Trophoblast cell (in vitro differentiated cells and primary cell): ENCODE measurements around the gene SEC14L3.
A peak's percentile ranks its signal among the peaks of the same experiment; 100 is the strongest.

Source experiments
- DNase-seq, 2 donors: peaks; one replicate each; pipeline ENCODE4 v3.0.0-alpha.2; 2016
- H2AFZ ChIP-seq: 2 replicates; pipeline ENCODE4 v1.6.1; 2013; ENCODE audit warnings: low read length, moderate library complexity, mild to moderate bottlenecking; ENCODE audit not compliant: insufficient read depth, poor library complexity
- H2AK5ac ChIP-seq: 2 replicates; pipeline ENCODE4 v1.6.1; 2013; ENCODE audit warnings: mild to moderate bottlenecking, low read length
- H2BK120ac ChIP-seq: 2 replicates; pipeline ENCODE4 v1.6.1; 2013; ENCODE audit warnings: low read length, mild to moderate bottlenecking, moderate library complexity; ENCODE audit not compliant: insufficient read depth, poor library complexity
- H2BK12ac ChIP-seq: 2 replicates; pipeline ENCODE4 v1.6.1; 2013; ENCODE audit warnings: mild to moderate bottlenecking, low read length, moderate library complexity
- H2BK5ac ChIP-seq: 2 replicates; pipeline ENCODE4 v1.6.1; 2013; ENCODE audit warnings: low read length, low read depth, moderate library complexity, mild to moderate bottlenecking; ENCODE audit not compliant: poor library complexity
- H3K14ac ChIP-seq: 2 replicates; pipeline ENCODE4 v1.6.1; 2013; ENCODE audit warnings: mild to moderate bottlenecking, low read length
- H3K18ac ChIP-seq: 2 replicates; pipeline ENCODE4 v1.6.1; 2013; ENCODE audit warnings: mild to moderate bottlenecking, low read length
- H3K23ac ChIP-seq: 2 replicates; pipeline ENCODE4 v1.6.1; 2013; ENCODE audit warnings: low read length
- H3K27ac ChIP-seq: 2 replicates; pipeline ENCODE4 v1.5.1; 2013; ENCODE audit warnings: low read depth, mild to moderate bottlenecking, inconsistent platforms, low read length, moderate library complexity
- H3K27me3 ChIP-seq: 2 replicates; pipeline ENCODE4 v1.6.1; 2013; ENCODE audit warnings: inconsistent platforms, mild to moderate bottlenecking, low read length, moderate library complexity; ENCODE audit not compliant: insufficient read depth
- H3K36me3 ChIP-seq, 2 experiments: 1 replicate in 1 of 2; 2 replicates in 1 of 2; pipeline ENCODE4 v1.6.1; 2013; ENCODE audit warnings: low read length in 2 of 2, mild to moderate bottlenecking in 2 of 2, moderate library complexity in 1 of 2; ENCODE audit not compliant: insufficient read depth in 2 of 2, control insufficient read depth in 1 of 2
- H3K4ac ChIP-seq: 2 replicates; pipeline ENCODE4 v1.6.1; 2013; ENCODE audit warnings: low read depth, mild to moderate bottlenecking, low read length, moderate library complexity
- H3K4me1 ChIP-seq, 2 experiments: 1 replicate in 1 of 2; 2 replicates in 1 of 2; pipeline ENCODE4 v1.6.1; 2013; ENCODE audit warnings: low read length in 2 of 2, mild to moderate bottlenecking in 2 of 2, moderate library complexity in 1 of 2; ENCODE audit not compliant: insufficient read depth in 2 of 2, control insufficient read depth in 1 of 2
- H3K4me2 ChIP-seq: 2 replicates; pipeline ENCODE4 v1.6.1; 2013; ENCODE audit warnings: inconsistent platforms, mild to moderate bottlenecking, low read length, moderate library complexity
- H3K4me3 ChIP-seq: 2 replicates; pipeline ENCODE4 v1.5.1; 2013; ENCODE audit warnings: mild to moderate bottlenecking, low read depth, low read length, inconsistent platforms
- H3K79me1 ChIP-seq: one replicate; pipeline ENCODE4 v1.6.1; 2013; ENCODE audit warnings: low read length
- H3K79me2 ChIP-seq: 2 replicates; pipeline ENCODE4 v1.6.1; 2013; ENCODE audit warnings: low read length, mild to moderate bottlenecking; ENCODE audit not compliant: control insufficient read depth, insufficient read depth, poor library complexity
- H3K9ac ChIP-seq: 2 replicates; pipeline ENCODE4 v1.6.1; 2013; ENCODE audit warnings: mild to moderate bottlenecking, low read length
- H3K9me3 ChIP-seq: 2 replicates; pipeline ENCODE4 v1.6.1; 2013; ENCODE audit warnings: low read depth, mild to moderate bottlenecking, control low read depth, inconsistent platforms, low read length; ENCODE audit not compliant: insufficient read depth
- H4K12ac ChIP-seq: 2 replicates; pipeline ENCODE4 v1.6.1; 2013; ENCODE audit warnings: low read depth, mild to moderate bottlenecking, low read length, moderate library complexity
- H4K8ac ChIP-seq: 2 replicates; pipeline ENCODE4 v1.6.1; 2013; ENCODE audit warnings: low read depth, mild to moderate bottlenecking, low read length, moderate library complexity
- H4K91ac ChIP-seq: one replicate; pipeline ENCODE4 v1.6.1; 2013; ENCODE audit warnings: low read depth, mild to moderate bottlenecking, low read length, moderate library complexity
- WGBS: extraction: QIAGEN DNeasy Blood & Tissue Kit; methylation state at CpG from one replicate; pipeline ENCODE4 v1.1.7; 2013; ENCODE audit warnings: missing lambda C conversion rate; ENCODE audit not compliant: insufficient read length, insufficient coverage; ENCODE audit errors: extremely low coverage; 5-methylcytosine and 5-hydroxymethylcytosine counted together

The SEC14L3 gene

DNA sequence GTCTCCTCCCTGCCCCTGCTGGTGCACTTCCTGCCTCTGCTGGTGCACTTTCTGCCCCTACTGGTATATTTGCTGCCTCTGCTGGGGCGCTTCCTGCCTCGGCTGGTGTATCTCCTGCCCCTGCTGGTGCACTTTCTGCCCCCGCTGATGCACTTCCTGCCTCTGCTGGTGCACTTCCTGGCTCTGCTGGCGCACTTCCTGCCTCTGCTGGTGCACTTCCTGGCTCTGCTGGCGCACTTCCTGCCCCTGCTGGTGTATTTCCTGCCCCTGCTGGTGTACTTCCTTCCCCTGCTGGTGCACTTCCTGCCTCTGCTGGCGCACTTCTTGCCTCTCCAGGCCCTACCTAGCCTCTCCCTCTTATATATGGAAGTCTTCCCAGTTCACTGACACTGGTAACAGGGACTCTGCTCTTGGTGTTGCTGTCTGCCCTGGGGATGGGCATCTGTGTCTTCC lies 36.1 kb downstream of the SEC14L3 start:
- no peak overlapping the region for H2AFZ ChIP-seq
- H2BK120ac ChIP-seq, result no peak overlapping the region
- no peaks in the 10 kb centered on the region for H3K36me3 ChIP-seq
- H2BK12ac ChIP-seq, result no peak overlapping the region
- H3K9ac ChIP-seq, result no peak overlapping the region
- H3K9me3 ChIP-seq, result peaks cover 5% of the 10 kb centered on the region
- WGBS, result no CpG with 5 or more reads among the region's 6 CpGs
- H3K4me2 ChIP-seq, result no peak overlapping the region
- no peaks in the 10 kb centered on the region for H3K79me1 ChIP-seq
- H3K14ac ChIP-seq, result no peak overlapping the region
- H3K4me3 ChIP-seq, result no peak overlapping the region
- DNase-seq, result no peak
- H3K79me2 ChIP-seq, result no peaks in the 10 kb centered on the region
- no peak overlapping the region for H3K4ac ChIP-seq
- no peak overlapping the region for H2BK5ac ChIP-seq
- H2AK5ac ChIP-seq, result no peak overlapping the region
- no peaks in the 10 kb centered on the region for H3K27me3 ChIP-seq
- no peak overlapping the region for H4K91ac ChIP-seq
- H3K27ac ChIP-seq, result no peak overlapping the region
- H3K23ac ChIP-seq, result no peak overlapping the region
- H4K12ac ChIP-seq, result peak overlapping the region; percentile 11
- peak overlapping the region; percentile 43 for H4K8ac ChIP-seq
- peaks cover 7 to 14% of the 10 kb centered on the region in 2 experiments for H3K4me1 ChIP-seq
- no peak overlapping the region for H3K18ac ChIP-seq

DNA sequence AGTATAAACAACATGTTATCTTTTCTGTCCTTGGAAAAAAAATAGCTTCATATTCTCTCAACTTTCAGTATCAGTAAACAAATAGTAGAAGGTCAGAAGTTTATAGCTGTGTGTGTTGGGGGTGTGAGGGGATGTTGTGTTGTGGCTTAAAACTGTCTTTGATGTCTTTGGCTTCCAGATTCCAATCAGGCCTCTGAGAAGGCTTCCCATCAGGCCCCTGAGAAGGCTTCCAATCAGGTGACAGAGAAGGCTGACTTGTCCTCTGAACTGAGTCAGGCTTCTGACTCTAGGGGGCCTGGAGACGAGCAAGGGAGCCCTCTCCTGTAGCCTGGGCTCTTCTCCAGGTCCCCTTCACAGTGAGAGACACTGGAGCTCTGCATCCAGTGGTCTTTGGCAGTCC lies 37.0 kb downstream of the SEC14L3 start:
- H4K91ac ChIP-seq, result no peak overlapping the region
- no peak overlapping the region for H4K12ac ChIP-seq
- no peak overlapping the region for H2BK5ac ChIP-seq
- no peak overlapping the region for H3K27ac ChIP-seq
- no peak overlapping the region for H4K8ac ChIP-seq
- no peak overlapping the region for H2BK12ac ChIP-seq
- H3K14ac ChIP-seq, result no peak overlapping the region
- peaks cover 7 to 14% of the 10 kb centered on the region in 2 experiments for H3K4me1 ChIP-seq
- H3K36me3 ChIP-seq, result no peaks in the 10 kb centered on the region
- no peak overlapping the region for H3K4me3 ChIP-seq
- H2AK5ac ChIP-seq, result no peak overlapping the region
- no peak overlapping the region for H3K4ac ChIP-seq
- H2BK120ac ChIP-seq, result no peak overlapping the region
- H2AFZ ChIP-seq, result no peak overlapping the region
- no peaks in the 10 kb centered on the region for H3K79me2 ChIP-seq
- no peak overlapping the region for H3K23ac ChIP-seq
- no peak overlapping the region for H3K4me2 ChIP-seq
- no peak for DNase-seq
- H3K27me3 ChIP-seq, result no peaks in the 10 kb centered on the region
- no peak overlapping the region for H3K9ac ChIP-seq
- H3K79me1 ChIP-seq, result no peaks in the 10 kb centered on the region
- H3K18ac ChIP-seq, result no peak overlapping the region
- no CpG with 5 or more reads among the region's 1 CpG for WGBS
- H3K9me3 ChIP-seq, result peaks cover 5% of the 10 kb centered on the region

DNA sequence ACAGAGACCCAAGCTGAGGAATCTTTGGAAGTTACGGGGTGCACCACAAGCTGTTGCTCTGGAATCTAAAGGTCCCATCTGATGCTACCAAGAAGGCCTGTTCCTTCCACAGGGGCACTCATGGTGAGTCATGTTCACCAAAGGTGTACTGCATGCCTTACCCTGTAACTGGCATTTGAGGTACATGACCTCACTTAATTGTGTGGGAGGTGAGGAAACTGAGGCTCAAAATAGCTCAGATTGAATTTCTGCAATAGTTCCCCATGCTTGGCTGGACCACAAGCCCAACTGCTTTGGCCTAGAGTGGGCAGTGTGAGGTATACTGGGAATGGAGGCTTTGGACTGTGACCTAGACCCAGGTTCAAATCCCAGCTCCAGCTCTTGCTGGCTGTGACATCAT lies 38.0 kb downstream of the SEC14L3 start:
- H3K79me1 ChIP-seq, result no peaks in the 10 kb centered on the region

DNA sequence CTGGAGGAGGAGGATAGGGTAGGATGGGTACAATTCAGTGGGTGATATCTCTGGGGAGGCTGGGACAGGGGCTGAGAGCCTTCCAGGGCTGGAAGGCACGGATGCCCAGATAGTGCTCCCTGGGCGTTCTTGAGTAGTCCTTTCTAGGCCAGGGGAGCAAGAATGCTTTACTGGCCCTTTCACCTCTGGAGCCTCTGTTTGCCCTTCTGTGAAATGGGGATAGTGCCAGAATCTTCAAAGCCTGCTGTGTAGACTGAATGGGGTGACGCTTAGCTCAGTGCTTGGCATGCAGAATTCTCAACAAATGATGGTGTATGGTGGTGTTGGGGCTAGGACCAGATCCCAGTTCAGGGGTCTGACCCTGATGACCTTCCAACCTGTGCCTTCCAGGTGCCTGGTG lies 38.6 kb downstream of the SEC14L3 start:
- no peak overlapping the region for H2AFZ ChIP-seq
- WGBS, result no CpG with 5 or more reads among the region's 3 CpGs
- no peak for DNase-seq
- H2BK120ac ChIP-seq, result no peak overlapping the region
- no peak overlapping the region for H4K91ac ChIP-seq
- no peak overlapping the region for H3K27ac ChIP-seq
- no peaks in the 10 kb centered on the region for H3K27me3 ChIP-seq
- no peak overlapping the region for H3K4me2 ChIP-seq
- H2BK5ac ChIP-seq, result no peak overlapping the region
- no peak overlapping the region for H3K18ac ChIP-seq
- H3K36me3 ChIP-seq, result peaks cover 5 to 6% of the 10 kb centered on the region in 2 experiments
- no peak overlapping the region for H3K9ac ChIP-seq
- H4K12ac ChIP-seq, result no peak overlapping the region
- H2AK5ac ChIP-seq, result no peak overlapping the region
- H4K8ac ChIP-seq, result no peak overlapping the region
- no peaks in the 10 kb centered on the region for H3K79me1 ChIP-seq
- no peak overlapping the region for H3K23ac ChIP-seq
- no peak overlapping the region for H3K4ac ChIP-seq
- peaks cover 7 to 14% of the 10 kb centered on the region in 2 experiments for H3K4me1 ChIP-seq
- H3K79me2 ChIP-seq, result no peaks in the 10 kb centered on the region
- H3K9me3 ChIP-seq, result peaks cover 5% of the 10 kb centered on the region
- no peak overlapping the region for H2BK12ac ChIP-seq
- H3K14ac ChIP-seq, result no peak overlapping the region
- no peak overlapping the region for H3K4me3 ChIP-seq

More for the DNA sequence above, 38.0 kb downstream of the SEC14L3 start:
- Histone ChIP-seq H2AFZ (no peak overlapping the region), H3K27ac (no peak overlapping the region), H4K91ac (no peak overlapping the region), H3K23ac (no peak overlapping the region), H2AK5ac (no peak overlapping the region), H3K4me2 (no peak overlapping the region), H2BK120ac (no peak overlapping the region), H3K27me3 (no peaks in the 10 kb centered on the region), H4K12ac (no peak overlapping the region), H3K9ac (no peak overlapping the region), H3K79me2 (no peaks in the 10 kb centered on the region), H2BK12ac (no peak overlapping the region), H3K4me3 (no peak overlapping the region), H4K8ac (no peak overlapping the region), H3K4me1 (peaks cover 7 to 14% of the 10 kb centered on the region in 2 experiments), H3K36me3 (peaks cover 0 to under 1% of the 10 kb centered on the region in 2 experiments), H2BK5ac (no peak overlapping the region), H3K9me3 (peaks cover 5% of the 10 kb centered on the region), H3K14ac (no peak overlapping the region), H3K4ac (no peak overlapping the region), H3K18ac (no peak overlapping the region)
- no CpG with 5 or more reads among the region's 1 CpG for WGBS
- no peak for DNase-seq
